ENCODE data around the gene PPP4R2.

The PPP4R2 gene, protein sequence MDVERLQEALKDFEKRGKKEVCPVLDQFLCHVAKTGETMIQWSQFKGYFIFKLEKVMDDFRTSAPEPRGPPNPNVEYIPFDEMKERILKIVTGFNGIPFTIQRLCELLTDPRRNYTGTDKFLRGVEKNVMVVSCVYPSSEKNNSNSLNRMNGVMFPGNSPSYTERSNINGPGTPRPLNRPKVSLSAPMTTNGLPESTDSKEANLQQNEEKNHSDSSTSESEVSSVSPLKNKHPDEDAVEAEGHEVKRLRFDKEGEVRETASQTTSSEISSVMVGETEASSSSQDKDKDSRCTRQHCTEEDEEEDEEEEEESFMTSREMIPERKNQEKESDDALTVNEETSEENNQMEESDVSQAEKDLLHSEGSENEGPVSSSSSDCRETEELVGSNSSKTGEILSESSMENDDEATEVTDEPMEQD

DNA sequence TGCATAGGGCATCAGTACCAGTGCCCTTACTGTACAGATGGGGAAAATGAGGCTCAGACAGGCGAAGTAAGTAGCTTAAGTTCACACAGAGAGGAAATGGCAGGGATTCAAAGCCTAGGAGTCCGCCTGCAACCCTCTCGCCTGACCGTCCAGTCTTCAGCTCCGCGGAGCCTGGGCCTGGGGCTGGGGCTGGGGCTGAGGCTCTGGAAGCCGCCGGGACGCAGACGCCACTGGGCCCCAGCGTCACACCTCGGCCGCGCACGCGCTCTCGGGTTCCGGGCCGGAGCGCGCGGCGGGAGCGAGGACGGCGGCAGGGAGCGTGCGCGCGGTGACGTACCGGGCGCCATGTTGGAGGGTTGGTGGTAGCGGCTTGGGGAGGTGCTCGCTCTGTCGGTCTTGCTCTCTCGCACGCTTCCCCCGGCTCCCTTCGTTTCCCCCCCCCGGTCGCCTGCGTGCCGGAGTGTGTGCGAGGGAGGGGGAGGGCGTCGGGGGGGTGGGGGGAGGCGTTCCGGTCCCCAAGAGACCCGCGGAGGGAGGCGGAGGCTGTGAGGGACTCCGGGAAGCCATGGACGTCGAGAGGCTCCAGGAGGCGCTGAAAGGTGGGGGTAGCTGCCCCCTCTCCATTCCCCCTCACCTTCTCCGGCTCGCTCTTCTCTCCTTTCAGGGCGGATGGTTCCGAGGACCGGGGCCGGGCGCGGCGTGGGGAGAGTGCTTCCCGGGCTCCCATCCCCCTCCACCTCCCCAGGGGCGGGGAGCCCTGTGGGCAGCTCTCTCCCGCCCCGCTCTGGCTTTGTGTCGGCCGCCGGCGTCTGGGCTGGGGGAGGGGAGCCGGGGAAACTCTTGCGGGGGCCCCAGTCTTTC lies at the start of gene PPP4R2:
TSS of gene PPP4R2 (plus strand) at position 339 of the 861 bp plus-strand sequence. CDS start at position 566, 227 bp downstream.
- DNase-seq: no peak

GRCh38 chr3:72947715-72948490 lies 48.7 kb upstream of the PPP4R2 start:
- DNase-seq: no peak

GRCh38 chr3:72949016-72949415 lies 47.6 kb upstream of the PPP4R2 start:
- DNase-seq: no peak

- DNase-seq: no peak
Observed at GRCh38 chr3:72950372-72950771, 46.2 kb upstream of the PPP4R2 start.

DNA sequence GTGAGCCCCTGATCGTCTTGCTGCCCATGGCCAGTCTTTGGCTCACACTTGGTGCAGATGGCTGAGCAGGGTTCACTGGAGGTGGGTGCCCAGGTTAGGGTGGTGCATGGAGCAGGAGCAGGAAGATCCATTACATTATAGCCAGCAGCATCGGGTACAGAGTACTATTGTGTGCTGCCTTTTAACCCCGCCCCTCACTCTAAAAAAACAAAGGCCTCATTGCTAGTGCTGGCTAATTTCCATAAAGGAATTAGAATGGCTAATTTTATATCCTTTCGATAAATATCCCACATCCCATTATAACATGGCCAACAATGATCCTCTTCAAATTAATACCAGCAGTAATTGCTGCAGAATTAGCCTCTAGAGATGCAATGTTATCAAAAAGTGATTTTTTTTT lies 45.8 kb upstream of the PPP4R2 start:
- no peak for DNase-seq

GRCh38 chr3:72951259-72951722 lies 45.3 kb upstream of the PPP4R2 start:
- DNase-seq: no peak

GRCh38 chr3:72953325-72953956 lies 43.2 kb upstream of the PPP4R2 start:
- DNase-seq: no peak

- no peak for DNase-seq
Observed at GRCh38 chr3:72957297-72957696, 39.3 kb upstream of the PPP4R2 start.

DNA sequence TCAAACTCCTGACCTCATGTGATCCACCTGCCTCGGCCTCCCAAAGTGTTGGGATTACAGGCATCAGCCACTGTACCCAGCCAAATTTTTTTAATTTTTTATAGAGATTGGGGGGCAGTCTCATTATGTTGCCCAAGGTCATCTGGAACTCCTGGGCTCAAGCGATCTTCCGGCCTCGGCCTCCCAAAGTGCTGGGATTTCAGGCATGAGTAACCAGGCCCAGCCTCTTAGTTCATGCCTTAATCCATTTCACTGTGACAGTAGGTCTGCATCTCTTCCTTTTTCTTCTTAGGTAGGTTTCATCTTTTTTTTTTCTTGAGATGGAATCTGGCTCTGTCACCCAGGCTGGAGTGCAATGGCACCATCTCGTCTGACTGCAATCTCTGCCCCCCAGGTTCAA lies 37.3 kb upstream of the PPP4R2 start:
- DNase-seq: no peak

- DNase-seq: no peak
Observed at GRCh38 chr3:72960812-72961518, 35.6 kb upstream of the PPP4R2 start.

DNA sequence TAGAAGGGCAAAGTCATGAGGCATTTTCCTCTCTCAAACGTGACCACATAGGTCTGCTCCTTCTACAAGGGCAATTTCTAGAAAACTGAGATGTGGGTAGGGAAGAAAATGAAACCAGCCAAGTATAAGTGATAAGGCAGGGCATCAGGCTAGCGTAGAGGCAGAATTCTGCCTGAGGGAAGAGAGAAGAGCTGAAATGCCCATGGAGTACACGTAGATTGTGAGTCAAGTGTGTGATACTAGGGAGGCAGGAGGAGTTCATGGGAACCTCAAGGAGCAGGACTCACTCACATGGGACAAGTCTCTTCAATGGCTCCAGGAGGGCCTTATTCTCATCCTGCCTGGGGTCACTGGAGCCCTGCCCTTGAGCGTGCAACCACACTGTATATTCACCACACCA lies 34.9 kb upstream of the PPP4R2 start:
- no peak for DNase-seq

GRCh38 chr3:72962317-72962716 lies 34.3 kb upstream of the PPP4R2 start:
- no peak for DNase-seq

- no peak for DNase-seq
Observed at GRCh38 chr3:72964633-72965032, 32.0 kb upstream of the PPP4R2 start.

GRCh38 chr3:72968266-72968664 lies 28.3 kb upstream of the PPP4R2 start:
- DNase-seq: no peak

GRCh38 chr3:72969766-72970165 lies 26.8 kb upstream of the PPP4R2 start:
- DNase-seq: no peak

DNA sequence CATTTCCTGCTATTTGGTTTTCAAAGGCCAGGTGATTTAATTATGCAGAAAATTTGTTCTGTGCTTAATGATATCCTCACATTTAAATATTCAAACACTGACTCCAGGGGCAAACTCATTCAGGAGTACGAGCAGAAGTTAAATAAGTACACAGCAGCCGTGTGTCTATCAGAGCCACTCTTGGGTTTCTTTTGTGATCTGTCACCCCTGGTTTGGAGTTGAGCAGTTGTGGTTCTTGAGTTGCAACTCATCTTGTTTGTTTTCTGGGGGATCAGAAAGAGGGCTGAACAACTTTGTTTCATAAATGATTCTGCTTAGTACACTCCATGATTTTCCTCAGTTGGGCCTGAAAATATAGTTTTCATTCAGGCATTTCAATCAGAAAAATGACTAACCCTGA lies 25.7 kb upstream of the PPP4R2 start:
- DNase-seq: no peak

DNA sequence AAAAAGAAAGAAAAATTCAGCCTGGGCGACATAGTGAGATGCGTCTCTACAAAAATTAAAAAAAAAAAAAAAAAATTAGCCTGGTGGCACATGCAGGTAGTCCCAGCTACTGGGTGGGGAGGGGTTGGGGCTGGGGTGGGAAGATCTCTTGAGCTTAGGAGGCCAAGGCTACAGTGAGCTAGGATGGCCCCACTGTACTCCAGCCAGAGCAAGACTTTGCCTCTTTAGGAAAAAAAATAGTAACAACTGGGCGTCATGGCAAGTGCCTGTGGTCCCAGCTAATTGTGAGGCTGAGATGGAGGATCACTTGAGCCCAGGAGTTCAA lies 23.9 kb upstream of the PPP4R2 start:
- no peak for DNase-seq

- no peak for DNase-seq
Observed at GRCh38 chr3:72973031-72973723, 23.4 kb upstream of the PPP4R2 start.

DNA sequence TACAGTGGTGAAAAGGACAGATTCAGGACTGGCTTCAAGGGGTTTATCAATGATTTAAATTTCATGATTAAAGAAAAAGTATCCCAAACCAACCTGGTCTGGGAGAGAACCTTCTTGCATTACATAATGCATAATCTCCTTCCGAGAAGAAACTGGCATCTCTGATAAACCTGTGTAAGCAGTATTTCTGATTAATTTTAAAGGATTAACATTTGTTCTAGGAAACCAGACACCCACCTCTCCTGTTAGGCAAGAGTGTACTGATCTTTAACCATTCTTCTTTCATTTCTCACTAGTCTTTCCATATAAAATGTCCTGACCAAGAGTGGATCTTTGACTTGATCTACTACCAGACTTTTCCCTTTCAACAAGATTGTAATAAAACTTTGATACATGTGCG lies 22.8 kb upstream of the PPP4R2 start:
- no peak for DNase-seq

DNA sequence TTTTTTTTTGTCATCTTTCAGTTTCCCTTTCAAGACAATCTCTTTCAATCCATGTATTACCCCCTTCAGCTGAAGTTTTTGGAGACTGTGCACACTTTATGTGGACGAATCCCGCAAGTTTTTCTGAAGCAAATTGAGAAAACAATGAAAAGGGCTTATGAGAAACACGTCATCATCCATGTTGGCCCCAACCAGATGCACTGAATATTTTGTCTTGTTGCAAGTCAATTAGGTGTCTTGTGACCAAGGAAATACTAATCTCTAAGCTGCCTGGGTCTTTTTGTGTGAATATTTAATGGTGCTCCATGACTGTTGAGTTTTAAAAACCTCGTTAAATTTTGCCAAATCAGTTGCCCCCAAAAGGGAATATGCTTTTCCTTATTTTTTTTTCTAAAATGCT lies 21.7 kb upstream of the PPP4R2 start:
- no peak for DNase-seq

- DNase-seq: no peak
Observed at GRCh38 chr3:72976281-72976741, 20.3 kb upstream of the PPP4R2 start.

Data from NCI-H1436 treated with DMSO at 0.1 percent for 48 hours (cell line).